Stimulated activated CD8-positive, alpha-beta memory T cell treated with anti-CD3 and anti-CD28 coated beads, Interleukin-12 subunit alpha, Interleukin-12 subunit beta, amount 100 ng/mL, for 24 hours (primary cell): ENCODE measurements around the gene ZMYM1.
"Not testable (repeated sequence)": the region's sequence is repeated elsewhere in the genome, so short reads cannot be mapped to it uniquely, and the experiment has no call there.

ENCODE experiments used
- DNase-seq: peaks from one replicate; pipeline ENCODE4 v3.0.0-alpha.2; 2020; ENCODE audit errors: extremely low read depth

Gene ZMYM1

DNA sequence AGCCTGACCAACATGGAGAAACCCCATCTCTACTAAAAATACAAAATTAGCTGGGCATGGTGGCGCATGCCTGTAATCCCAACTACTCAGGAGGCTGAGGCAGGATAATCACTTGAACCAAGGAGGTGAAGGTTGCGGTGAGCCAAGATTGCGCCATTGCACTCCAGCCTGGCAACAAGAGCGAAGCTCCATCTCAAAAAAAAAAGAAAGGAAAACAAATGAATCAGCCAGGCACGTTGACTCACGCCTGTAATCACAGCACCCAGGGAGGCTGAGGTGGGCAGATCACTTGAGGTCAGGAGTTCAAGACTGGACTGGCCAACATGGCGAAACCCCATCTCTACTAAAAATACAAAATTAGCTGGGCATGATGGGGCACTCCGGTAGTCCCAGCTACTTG, 2.8 kb upstream of the ZMYM1 start:
- DNase-seq, result not testable (repeated sequence)

- DNase-seq, result no peak
Measured at GRCh38 chr1:35080171-35080854, 1.1 kb downstream of the ZMYM1 start.

DNA sequence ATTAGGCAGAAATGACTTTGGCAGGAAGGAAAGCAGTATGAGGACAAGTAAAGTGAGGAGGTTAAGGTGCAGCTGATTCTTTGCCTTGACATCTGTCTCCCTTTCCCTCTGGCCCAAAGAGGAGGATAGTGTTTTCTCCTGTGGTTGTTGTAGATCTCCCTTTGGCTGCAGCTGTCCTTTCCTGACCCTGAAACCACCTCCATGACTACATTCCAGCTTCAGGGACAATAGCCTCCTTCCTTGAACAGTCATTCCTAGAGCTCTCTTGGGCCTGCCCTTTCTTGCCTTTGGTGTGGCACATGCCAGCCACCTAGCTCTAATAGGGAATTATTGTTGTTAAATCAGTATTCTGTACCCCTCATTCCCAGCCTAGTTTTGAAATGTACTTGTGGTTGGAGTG, 6.2 kb downstream of the ZMYM1 start:
- no peak for DNase-seq

- DNase-seq, result no peak
Measured at GRCh38 chr1:35097224-35097623, 18.0 kb downstream of the ZMYM1 start.

- no peak for DNase-seq
Measured at GRCh38 chr1:35111106-35111505, 31.9 kb downstream of the ZMYM1 start.

- no peak for DNase-seq
Measured at GRCh38 chr1:35112668-35113067, 33.5 kb downstream of the ZMYM1 start.

- DNase-seq, result no peak
Measured at GRCh38 chr1:35115459-35116383, 36.5 kb downstream of the ZMYM1 start.

DNA sequence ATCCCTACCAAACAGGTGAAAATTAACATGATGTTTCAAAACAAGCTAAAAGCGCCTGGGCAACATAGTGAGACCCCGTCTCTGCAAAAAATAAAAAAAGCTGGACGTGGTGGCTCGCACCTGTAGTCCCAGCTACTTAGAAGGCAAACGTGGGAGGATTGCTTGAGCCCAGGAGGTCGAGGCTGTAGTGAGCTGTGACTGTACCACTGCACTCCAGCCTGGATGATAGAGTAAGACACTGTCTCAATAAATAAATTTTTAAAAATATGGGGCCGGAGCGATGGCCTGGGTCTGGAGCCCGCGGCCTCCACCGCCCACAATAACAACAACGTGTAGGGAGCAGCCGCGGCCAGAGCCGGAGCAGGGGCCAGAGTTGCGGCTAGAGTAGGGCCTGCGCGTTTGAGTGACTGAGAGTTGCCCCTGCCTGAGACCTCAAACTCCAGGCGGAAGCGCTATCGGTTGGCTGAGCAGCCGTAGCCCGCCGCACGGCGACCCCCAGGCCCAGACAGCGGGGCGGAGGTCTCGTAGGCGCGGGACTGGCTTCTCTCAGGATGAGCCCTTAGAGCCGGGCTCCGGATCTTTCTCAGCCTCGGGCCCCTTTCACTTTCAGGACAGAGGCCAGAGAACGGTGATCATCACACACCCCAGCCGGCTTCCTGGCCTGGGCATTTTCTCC, 41.4 kb downstream of the ZMYM1 start:
- DNase-seq, result no peak

DNA sequence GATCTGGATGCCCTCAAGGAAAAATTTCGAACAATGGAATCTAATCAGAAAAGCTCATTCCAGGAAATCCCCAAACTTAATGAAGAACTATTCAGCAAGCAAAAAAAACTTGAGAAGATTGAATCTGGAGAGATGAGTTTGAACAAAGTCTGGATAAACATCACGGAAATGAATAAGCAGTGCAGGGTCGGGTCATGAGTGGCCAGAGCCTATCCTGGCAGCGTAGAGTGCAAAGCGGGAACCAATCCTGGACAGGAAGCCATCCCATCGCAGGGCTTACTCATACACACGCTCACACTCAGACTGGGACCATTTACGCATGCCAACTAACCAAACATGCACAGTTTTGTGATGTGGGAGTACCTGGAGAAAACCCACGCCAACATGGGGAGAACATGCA, 43.1 kb downstream of the ZMYM1 start:
- DNase-seq, result no peak

DNA sequence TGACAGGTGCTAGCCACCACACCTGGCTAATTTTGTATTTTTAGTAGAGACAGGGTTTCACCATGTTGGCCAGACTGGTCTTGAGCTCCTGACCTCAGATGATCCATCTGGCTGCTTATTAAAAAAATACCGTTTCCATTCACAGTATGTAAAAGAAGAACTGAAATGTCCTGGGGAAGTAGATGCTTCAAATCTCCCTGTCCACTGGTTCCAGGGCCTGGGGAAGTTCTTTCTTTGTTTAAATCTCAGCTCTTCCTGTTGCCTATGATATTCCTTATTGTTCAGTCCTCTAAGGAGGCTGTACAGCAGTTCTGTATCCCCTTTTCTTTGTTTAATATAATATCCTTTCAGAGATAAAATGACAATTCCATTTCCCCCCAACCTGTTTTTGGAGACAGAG, 47.4 kb downstream of the ZMYM1 start:
- no peak for DNase-seq

- no peak for DNase-seq
Measured at GRCh38 chr1:35129080-35129479, 49.9 kb downstream of the ZMYM1 start.

GRCh38 chr1:35136780-35137179, 57.6 kb downstream of the ZMYM1 start:
- no peak for DNase-seq

DNA sequence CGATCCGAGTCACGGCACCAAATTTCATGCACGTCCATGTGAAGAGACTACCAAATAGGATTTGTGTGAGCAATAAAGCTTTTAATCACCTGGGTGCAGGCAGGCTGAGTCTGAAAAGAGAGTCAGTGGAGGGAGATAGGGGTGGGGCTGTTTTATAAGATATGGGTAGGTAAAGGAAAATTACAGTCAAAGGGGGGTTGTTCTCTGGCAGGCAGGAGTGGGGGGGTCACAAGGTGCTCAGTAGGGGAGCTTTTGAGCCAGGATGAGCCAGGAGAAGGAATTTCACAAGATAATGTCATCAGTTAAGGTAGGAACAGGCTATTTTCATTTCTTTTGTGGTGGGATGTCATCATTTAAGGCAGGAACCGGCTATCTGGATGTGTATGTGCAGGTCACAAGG, 58.4 kb downstream of the ZMYM1 start:
- not testable (repeated sequence) for DNase-seq

- not testable (repeated sequence) for DNase-seq
Measured at GRCh38 chr1:35142294-35142693, 63.1 kb downstream of the ZMYM1 start.

- DNase-seq, result not testable (repeated sequence)
Measured at GRCh38 chr1:35142728-35143127, 63.5 kb downstream of the ZMYM1 start.

- DNase-seq, result no peak
Measured at GRCh38 chr1:35143737-35144508, 64.7 kb downstream of the ZMYM1 start.

DNA sequence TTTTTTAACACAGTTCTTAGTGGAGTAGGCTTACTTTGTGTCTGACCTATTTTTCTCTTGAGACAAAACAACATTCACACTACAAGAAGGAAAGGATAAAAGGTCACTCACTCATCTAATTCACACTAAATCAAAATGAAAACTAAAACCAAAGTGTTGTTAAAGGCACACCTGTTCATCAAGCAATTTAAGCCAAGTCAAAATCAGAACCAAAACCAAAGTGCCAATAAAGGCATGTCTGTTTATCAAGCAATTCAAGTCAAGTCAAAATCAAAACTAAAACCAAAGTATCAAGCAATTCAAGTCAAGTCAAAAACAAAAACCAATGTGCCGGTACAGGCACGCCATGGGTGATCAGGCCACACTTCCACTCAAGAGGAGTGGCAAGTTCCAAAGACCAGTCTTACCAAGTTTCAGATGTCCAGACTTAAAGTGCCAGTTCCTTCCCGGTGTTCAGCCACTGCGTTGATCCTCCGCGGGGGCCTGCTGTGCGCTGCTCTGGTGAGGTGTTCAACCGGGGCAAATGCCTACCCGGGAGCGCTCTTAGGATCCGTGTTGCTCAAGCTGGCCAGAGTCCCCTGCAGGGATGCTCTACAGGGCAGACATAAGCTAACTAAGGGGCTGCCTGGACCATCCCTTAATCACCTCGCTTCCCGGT, 66.8 kb downstream of the ZMYM1 start:
- DNase-seq, result not testable (repeated sequence)

DNA sequence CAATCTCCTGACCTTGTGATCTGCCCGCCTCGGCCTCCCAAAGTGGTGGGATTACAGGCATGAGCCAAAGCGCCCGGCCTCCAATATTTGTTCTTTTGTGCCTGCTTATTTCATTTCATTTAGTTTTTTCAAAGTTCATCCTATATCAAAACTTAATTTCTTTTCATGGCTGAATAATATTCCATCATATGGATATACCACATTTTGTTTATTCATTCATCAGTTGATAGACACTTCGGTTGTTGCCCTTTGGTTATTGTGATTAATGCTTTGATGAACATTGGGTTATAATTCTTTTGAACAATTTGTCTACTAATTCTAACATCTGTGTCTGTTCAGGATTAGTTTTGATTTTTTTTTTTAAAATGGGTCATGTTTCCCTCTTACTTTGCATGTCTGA, 72.0 kb downstream of the ZMYM1 start:
- no peak for DNase-seq

GRCh38 chr1:35164893-35165292, 85.7 kb downstream of the ZMYM1 start:
- DNase-seq, result no peak
